Measurements from ENCODE around the gene ATP13A3.

DNA sequence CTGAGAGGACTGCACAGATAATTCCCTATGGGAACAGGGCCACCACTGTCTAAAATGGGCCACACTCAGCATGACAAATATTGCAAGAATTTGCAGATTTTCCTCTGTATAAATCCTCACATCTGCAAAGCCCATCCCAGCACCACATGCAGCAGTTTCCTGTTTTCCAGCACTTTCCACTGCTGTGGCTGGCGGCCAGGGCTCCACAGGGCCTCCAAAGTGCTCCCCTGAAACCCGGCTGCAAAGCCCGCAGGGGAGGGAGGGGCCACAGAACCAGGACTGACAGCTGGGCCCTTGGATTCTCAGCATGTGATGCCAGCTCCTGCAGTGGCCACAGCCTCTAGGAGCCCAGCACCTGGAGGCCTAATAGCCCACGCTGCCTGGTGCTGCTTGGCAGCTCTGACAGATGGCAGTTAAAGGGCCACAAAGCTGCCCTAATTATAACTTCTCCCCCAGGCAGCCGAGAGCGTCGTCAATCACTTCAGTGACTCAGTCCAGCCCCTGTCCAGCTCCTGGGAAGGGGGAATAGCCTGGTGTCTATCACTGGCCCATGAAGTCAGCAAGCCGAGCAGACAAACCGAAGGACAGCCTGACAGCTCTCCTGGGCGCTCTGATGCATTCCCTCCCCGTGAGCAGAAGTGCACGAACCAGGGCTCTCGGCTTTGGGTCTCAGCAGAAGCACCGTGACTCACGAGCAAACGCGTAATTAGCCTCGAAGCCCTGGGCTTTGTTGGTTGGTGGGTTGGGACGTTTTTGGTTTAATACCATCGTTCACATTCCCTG, 122.0 kb downstream of the ATP13A3 start:
- TF ChIP-seq POLR2A (IDR thresholded peaks at IDR 0.05; ENCODE audit: low read length) (no peak), GATA1 (IDR thresholded peaks at IDR 0.05; ENCODE audit: low read depth, low read length) (no peak)
